Measurements from ENCODE around the gene HSPA4L.

The HSPA4L gene

DNA sequence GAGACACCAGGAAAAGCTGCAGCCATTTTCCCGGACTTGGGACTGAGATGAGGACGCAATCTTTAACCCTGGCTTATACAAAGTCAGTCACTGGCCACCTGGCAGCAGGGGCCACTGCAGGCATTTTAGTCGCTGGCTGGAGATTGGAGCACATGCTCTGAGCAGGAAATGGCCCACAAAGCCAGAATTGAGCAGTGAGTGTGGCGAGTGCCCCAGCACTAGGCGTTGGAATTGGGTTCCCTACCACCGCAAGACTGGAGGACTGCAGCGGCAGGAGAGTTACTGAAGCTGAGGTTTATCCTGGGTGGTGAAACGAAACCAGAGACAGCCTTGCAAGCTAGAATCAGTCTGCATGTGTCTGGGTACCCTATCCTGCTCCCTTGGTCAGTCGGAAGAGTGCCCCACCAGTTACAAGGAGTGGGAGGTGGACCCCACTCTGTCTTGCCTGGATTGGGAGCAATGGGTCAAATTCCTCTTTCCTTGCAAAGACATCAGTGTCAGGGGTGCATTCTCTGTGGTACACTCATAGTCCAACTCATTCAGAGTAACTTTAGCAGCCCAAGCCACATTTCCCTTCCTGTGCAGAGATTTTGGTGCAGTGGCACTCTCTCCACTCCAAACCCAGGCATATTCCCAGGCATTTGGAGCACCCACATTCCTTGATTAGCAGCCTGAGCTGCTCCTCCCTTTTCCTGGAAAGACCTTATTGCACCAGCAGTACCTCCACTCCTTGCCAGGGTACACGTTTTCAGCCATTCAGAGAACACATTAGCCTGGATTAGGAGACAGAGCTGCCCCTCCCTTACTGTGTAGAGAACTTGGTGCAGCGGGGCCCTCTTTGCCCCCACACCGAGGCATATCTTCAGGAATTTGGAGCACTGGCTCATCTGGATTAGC lies 61.8 kb downstream of the HSPA4L start:
- H3K4me3 ChIP-seq (ENCODE audit: low read depth, low read length) = no peak overlapping the region
- TF ChIP-seq, protein P1, sequence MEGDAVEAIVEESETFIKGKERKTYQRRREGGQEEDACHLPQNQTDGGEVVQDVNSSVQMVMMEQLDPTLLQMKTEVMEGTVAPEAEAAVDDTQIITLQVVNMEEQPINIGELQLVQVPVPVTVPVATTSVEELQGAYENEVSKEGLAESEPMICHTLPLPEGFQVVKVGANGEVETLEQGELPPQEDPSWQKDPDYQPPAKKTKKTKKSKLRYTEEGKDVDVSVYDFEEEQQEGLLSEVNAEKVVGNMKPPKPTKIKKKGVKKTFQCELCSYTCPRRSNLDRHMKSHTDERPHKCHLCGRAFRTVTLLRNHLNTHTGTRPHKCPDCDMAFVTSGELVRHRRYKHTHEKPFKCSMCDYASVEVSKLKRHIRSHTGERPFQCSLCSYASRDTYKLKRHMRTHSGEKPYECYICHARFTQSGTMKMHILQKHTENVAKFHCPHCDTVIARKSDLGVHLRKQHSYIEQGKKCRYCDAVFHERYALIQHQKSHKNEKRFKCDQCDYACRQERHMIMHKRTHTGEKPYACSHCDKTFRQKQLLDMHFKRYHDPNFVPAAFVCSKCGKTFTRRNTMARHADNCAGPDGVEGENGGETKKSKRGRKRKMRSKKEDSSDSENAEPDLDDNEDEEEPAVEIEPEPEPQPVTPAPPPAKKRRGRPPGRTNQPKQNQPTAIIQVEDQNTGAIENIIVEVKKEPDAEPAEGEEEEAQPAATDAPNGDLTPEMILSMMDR (IDR thresholded peaks at IDR 0.05; ENCODE audit: borderline replicate concordance, insufficient read depth, low read depth, low read length) = no peak

DNA sequence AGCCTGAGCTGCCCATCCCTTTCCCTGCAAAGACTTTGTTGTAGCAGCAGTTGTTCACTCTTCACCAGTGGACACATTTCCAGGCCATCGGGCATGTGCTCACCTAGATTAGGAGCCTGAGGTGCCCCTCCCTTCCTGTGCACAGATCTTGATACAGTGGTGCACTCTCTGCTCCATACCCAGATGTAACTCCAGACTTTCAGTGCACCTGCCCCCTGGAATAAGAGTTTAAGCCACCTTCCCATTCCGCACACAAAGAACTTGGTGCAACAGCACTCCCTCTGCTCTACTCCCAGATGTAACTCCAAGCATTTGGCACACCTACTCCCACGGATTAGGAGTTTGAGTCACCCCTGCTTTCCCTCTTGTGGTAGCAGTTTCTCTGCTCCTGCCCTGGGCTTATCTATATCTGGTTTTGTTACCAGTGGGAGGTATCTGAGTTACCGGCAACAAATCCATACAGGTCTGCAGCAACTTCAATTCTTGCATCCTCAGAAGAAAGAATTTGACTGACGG lies 62.5 kb downstream of the HSPA4L start:
- TF ChIP-seq, protein P1 (IDR thresholded peaks at IDR 0.05; ENCODE audit: borderline replicate concordance, insufficient read depth, low read depth, low read length) = no peak
- H3K4me3 ChIP-seq (ENCODE audit: low read depth, low read length) = no peak overlapping the region

DNA sequence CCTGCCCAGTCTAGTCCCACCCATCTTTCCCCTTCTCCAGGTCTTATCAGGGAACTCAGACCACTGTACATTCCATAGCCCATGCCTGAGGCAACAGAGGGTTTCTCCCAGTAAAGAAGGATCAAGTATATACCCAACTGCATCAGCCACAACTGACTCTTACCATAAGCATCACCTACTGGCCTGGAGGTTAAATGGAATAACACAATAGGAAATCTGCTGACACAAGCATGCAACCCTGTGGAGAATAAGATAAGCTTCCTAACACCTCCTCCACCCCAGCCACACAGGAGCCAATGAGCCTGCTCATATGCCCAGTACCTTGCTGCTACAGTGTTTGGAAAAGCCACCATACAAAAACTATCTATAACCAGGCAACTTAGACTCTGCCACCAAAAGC lies 63.9 kb downstream of the HSPA4L start:
- H3K4me3 ChIP-seq (ENCODE audit: low read depth, low read length) = no peak overlapping the region
- TF ChIP-seq, protein P1 (IDR thresholded peaks at IDR 0.05; ENCODE audit: borderline replicate concordance, insufficient read depth, low read depth, low read length) = no peak

DNA sequence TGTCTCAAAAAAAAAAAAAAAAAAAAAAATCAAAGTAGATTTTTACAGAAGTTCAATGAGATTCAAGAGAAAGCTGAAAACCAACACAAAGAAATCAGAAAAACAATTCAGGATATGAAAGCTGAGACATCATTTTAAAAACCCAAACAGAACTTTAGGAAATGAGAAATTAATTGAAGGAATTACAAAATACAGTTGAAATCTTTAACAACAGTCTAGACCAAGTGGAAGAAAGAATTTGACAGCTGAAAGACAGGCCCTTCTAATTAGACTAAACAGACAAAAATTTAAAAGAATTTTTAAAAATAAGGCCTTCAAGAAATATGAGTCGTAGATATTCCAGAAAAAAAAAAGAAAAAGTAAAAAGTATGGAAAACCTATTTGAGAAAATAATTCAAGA lies 64.6 kb downstream of the HSPA4L start:
- TF ChIP-seq, protein P1 (IDR thresholded peaks at IDR 0.05; ENCODE audit: borderline replicate concordance, insufficient read depth, low read depth, low read length) = no peak
- no peak overlapping the region for H3K4me3 ChIP-seq (ENCODE audit: low read depth, low read length)

DNA sequence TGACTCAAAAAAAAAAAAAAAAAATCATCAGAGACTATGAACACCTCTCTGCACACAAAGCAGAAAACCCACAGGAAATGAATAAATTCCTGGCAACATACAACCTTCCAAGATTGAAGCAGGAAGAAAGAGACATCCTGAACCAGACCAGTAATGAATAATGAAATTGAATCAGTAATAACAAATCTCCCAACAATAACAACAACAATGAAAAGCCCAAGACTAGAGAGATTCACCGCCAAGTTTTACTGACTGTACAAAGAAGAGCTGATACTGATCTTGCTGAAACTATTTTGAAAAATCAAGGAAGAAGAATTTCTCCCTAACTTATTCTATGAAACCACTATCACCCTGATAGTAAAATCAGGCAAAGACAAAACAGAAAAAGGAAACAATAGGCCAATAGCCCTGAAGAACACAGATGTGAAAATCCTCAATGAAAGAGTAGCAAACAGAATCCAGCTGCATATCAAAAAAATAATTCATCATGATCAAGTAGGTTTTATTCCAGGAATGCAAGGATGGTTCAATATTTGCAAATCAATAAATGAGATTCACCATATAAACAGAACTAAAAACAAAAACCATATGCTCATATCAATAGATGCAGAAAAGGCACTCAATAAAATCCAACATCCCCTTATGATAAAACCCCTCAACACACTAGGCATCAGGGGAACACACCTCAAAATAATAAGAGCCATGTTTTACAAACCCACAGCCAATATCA lies 67.5 kb downstream of the HSPA4L start:
- no peak overlapping the region for H3K4me3 ChIP-seq (ENCODE audit: low read depth, low read length)
- TF ChIP-seq, protein P1 (IDR thresholded peaks at IDR 0.05; ENCODE audit: borderline replicate concordance, insufficient read depth, low read depth, low read length) = no peak

DNA sequence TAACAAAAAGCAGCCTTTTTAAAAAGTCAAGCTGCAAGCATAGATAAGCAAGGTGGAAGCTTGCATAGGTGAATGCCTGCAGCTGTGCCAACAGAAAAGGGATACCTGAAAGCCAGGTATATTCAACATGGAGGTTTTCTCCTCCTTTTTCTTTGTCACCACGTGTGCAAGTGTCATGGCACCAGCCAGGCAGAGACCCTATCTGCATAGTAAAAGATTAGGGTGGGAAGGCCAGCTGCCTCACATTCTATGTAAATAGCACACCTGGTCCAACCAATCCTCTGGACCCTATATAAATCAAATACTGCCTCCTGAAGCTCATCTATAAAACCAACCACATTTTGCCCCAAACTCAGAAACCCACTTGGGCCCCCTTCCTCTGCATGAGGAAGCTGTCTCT lies 70.5 kb downstream of the HSPA4L start:
- TF ChIP-seq, protein P1 (IDR thresholded peaks at IDR 0.05; ENCODE audit: borderline replicate concordance, insufficient read depth, low read depth, low read length) = no peak
- no peak overlapping the region for H3K4me3 ChIP-seq (ENCODE audit: low read depth, low read length)

Measured in GM12875 (cell line).